GM19324 (cell line): ENCODE results near the gene PSME1.
"Not testable (repeated sequence)": the region's sequence is repeated elsewhere in the genome, so short reads cannot be mapped to it uniquely, and the experiment has no call there.

Experiments used
- ATAC-seq: cut with Tn5 transposase; IDR thresholded peaks from one replicate; pipeline ENCODE4 v1.9.1; 2021; ENCODE audit warnings: mild to moderate bottlenecking, moderate library complexity; ENCODE audit not compliant: unreplicated experiment, low FRiP score

Gene PSME1

DNA sequence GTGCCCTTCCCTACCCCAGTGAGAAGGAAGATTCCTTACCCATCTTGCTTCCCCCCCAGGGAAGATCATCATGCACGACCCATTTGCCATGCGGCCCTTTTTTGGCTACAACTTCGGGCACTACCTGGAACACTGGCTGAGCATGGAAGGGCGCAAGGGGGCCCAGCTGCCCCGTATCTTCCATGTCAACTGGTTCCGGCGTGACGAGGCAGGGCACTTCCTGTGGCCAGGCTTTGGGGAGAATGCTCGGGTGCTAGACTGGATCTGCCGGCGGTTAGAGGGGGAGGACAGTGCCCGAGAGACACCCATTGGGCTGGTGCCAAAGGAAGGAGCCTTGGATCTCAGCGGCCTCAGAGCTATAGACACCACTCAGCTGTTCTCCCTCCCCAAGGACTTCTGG lies 32.5 kb upstream of the PSME1 start:
- no peak for ATAC-seq

DNA sequence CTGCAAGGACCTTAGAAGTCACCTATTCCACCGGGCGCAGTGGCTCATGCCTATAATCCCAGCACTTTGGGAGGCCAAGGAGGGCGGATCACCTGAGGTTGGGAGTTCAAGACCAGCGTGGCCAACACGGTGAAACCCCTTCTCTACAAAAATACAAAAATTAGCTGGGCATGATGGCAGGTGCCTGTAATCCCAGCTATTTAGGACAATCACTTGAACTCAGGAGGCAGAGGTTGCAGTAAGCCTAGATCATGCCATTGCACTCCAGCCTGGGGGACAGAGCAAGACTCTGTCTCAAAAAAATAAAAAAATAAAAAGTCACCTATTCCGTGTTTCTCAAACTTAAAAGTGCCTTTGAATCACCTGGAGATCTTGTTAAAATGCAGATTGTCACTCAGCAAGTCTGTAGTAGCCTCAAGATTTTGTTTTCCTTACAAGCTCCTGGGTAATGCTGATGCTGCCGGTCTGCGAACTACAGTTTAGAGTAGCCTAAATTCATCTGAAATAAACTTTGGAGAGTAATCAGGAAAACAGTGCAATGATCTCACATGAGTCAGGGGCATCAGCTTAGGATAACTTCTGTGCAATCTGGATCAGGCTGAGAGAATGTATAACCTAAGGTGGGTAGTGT lies 30.3 kb upstream of the PSME1 start:
- ATAC-seq: not testable (repeated sequence)

GRCh38 chr14:24106672-24107271 lies 29.2 kb upstream of the PSME1 start:
- ATAC-seq: no peak

DNA sequence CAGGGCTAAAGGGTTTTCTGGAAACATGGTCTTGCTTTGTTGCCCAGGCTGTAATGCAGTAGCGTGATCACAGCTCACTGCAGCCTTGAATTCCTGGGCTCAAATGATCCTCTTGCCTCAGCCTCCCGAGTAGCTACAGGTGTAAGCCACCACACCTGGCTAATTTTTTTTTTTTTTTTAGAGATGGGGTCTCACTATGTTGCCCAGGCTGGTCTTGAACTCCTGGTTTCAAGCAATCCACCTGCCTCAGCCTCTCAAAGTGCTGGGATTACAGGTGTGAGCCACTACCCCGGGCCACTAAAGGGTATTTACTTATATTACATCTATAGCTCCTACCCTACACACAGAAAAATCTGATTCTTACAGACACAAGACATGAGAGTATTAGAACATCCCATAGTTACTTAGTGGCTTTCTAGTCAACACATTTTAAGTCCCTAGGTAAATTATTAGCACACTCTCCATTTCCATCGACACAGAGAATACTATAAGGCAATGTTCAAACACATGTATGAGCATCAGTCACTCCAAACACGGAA lies 27.6 kb upstream of the PSME1 start:
- peak; percentile 26 for ATAC-seq

DNA sequence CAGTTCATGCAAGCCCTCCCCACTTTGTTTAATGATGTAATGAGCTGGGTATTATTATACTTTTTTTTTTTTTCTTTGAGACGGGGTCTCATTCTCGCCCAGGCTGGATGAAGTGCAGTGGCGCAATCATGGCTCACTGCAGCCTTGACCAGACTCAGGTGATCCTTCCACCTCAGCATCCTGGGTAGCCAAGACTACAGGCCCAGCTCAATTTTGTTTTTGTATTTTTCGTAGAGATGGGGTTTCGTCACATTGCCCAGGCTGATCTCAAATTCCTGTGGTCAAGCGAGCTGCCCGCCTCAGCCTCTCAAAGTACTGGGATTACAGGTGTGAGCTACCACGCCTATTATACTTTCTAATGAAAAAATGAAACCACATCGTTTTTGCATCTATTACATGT lies 25.9 kb upstream of the PSME1 start:
- ATAC-seq: no peak

DNA sequence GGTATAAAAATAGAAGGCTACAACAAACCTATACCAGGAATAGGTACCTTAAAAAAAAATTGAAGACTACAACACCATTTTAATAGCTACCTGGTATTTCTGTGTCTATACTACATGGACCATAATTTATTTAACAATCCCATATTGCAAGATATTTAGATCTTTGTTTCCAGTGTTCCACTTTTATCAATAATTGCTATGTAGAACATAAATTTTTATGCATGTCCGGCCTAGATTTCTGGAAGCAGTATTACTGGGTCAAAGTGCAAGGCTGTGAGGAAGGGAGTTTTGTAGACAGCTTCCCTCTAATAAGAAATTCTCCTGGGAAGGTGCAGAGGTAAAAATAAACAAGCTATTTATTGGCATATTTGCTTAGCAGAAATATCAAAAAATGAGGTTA lies 25.5 kb upstream of the PSME1 start:
- ATAC-seq: no peak

- ATAC-seq: no peak
These were observed 22.6 kb upstream of the PSME1 start for GRCh38 chr14:24113379-24113800.

- peak; percentile 29 for ATAC-seq
These were observed 22.0 kb upstream of the PSME1 start for GRCh38 chr14:24113801-24114531.

DNA sequence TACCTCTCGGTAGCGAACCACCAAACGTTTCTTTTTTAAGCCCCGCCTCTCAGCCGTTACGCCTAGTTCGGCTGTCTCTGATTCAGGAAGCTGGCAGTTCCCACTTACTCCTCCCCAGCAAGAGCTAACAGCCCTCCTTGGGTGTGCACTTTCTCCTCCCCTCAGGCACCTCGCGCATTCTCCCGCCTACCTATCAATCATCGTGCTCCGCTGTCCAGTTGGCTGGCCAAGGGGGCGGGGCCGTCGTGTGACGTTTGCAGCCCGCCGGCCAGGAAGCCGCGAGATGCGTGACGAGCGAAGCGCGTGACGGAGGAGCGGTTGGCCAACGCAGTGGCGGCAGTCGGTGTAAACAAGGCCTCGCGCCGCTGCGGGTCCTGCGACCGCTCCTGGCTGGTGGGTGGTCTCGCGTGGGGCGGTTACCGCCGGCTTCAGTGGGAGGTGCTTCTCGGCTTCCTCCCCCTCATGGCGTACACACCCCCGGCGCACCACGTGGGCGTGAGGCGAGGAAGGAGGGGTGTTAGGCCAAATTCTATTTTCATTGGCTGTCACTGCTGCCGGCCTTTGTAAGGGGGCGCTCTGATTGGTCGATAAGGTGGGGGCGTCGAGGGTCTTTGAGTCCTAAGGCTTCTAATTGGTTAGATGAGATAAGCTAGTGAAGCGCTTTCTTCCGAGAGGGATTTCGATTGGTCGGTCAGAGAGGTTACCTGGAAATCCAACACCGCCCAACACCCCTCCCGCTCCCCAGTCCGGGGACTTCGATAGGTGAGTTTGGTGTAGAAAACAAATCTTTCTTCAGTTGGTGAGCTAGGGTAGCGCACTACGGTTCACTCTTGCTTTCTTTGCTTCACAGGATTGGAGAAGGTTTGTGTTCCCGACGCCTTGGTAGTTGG lies 21.2 kb upstream of the PSME1 start, which contains the start of the genes DCAF11 and NRL:
TSS of gene DCAF11 (plus strand) at position 246 of the 890 bp plus-strand sequence. CDS start 818 bp downstream, outside the sequence.
TSS of gene NRL (minus strand) at position 418 of the 890 bp plus-strand sequence. CDS start 32,101 bp downstream, outside the sequence.
- peak; percentile 91 for ATAC-seq

GRCh38 chr14:24115422-24116127 lies 20.4 kb upstream of the PSME1 start:
- ATAC-seq: no peak

GRCh38 chr14:24116128-24116814 lies 19.7 kb upstream of the PSME1 start:
- ATAC-seq: no peak

- no peak for ATAC-seq
These were observed 18.8 kb upstream of the PSME1 start for GRCh38 chr14:24117179-24117578.

- ATAC-seq: no peak
These were observed 16.3 kb upstream of the PSME1 start for GRCh38 chr14:24119691-24120090.

DNA sequence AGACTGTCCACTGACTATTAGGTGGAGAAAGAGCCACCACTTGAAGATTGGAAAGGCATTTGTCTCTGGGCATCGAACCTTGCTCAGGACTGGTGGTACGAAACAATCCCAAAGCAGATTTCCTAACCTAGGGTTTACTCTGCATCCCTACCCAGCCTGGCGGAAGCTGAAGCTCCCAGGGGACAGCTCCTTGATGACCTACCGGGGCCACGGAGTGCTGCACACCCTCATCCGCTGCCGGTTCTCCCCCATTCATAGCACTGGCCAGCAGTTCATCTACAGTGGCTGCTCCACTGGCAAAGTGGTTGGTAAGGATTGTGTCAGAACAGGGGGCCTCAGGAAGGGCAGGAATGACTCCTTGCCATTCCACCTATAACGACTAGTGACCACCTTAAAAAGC lies 14.8 kb upstream of the PSME1 start:
- no peak for ATAC-seq

DNA sequence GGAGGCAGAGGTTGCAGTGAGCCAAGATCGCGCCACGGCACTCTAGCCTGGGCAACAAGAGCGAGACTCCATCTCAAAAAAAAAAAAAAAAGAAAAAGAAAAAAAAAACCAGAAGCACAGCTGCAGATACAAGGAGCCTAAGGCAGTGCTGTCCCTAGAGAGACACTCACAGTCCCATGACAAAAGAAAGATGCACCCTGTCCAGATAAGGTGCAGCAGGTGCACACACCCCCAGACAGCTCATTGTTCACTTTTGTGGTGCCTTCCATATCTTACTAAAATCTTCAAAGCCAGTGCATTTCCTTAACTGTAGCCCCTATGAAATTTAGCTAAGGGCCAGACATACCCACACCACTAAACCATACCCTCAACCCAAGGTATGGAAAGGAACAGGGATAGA lies 13.6 kb upstream of the PSME1 start:
- no peak for ATAC-seq

DNA sequence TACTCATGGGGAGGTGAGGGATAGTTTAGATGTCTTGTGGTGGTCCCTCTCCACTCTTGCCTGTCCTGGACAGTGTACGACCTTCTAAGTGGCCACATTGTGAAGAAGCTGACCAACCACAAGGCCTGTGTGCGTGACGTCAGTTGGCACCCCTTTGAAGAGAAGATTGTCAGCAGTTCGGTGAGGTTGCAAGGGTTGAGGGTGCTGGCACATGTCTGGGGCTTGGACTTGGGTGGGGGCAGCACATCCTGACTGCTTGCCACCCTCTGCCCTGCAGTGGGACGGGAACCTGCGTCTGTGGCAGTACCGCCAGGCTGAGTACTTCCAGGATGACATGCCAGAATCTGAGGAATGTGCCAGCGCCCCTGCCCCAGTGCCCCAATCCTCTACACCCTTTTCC lies 13.1 kb upstream of the PSME1 start:
- no peak for ATAC-seq

DNA sequence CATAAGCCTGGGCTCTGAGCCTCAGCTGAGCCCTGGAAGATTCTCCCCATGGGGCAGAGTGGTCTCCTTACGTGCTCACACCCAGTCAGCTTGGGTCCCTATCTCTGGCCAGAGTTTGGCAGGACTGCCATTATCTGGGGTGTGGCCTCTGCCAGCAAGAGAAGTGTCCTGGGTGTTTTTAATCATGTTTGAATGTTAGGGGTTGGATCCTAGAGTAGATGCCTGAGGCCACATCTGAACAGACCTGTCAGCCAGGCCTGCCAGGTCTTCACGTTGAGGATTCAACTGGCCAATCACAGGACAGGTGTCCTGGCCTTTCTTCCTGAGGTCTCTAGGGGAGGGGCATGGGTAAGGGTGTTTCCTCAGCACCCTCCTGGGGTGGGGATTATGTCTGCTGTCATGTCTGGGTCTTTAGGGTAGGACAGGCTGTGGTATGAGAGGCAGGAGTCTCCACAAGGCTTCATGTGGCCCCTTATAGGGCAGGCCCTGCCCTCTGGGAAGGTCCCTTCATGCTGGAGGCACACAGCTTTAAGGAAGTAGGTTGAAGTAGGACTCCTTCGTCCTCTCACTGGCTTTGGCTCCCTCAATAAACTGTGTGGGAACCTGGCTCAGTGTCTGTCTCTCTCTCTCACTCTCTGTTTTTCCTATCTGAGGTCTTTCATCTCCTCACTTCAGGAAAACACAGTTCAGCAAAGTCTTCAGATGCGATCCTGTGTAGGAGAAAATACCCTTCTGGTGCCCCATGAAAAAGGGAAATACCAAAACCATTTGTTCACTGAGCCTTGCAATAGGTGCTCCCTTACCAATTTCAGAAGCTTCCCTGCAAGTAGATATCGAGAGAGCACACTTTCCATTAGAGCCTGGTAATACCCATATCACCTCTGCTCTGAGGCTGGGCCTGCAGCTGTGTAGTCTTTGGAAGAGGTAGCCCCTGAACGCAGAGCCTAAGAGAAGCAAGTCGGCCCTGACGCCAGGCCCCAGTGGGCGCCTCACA lies 12.3 kb upstream of the PSME1 start:
- no peak for ATAC-seq

DNA sequence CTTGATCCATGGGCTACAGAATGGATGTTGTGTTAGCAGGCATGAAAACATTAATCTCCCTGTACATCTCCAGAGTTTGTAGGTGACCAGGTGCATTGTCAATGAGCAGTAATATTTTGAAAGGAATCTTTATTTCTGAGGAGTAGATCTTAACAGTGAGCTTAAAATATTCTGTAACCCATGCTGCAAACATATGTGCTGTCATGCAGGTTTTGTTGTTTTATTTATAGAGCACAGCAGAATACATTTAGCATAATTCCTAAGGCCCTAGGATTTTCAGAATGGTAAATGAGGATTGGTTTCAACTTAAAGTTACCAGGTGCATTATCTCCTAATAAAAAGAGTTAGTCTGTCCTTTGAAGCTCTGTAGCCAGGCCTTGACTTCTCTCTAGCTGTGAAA lies 9.1 kb upstream of the PSME1 start:
- ATAC-seq: no peak
